A673 (cell line): ENCODE data around the gene DAPK3. TPM values are rescaled to one million over a fixed set of nuclear protein-coding genes. Genes with fewer than 3 reads are reported as not detected.

ENCODE experiments used
- BruUV-seq: library from RNA; stranded (reverse); fragments of 400-500 nt; replicated peaks from 2 replicates; lab custom pipeline; 2021; lab: Mats Ljungman, UMichigan
- CTCF ChIA-PET: fragments of 300-600 bp; sonication (Branson Sonifier 250); formaldehyde crosslinking; loops from one replicate; lab custom pipeline; 2022; ENCODE audit warnings: antibody characterized with exemption; lab: Charles Lee
- POLR2A ChIA-PET: fragments of 300-600 bp; sonication (Branson Sonifier 250); formaldehyde crosslinking; loops from one replicate; lab custom pipeline; 2022; ENCODE audit warnings: antibody characterized with exemption; ENCODE audit not compliant: low non-redundant PET; lab: Charles Lee
- DNase-seq: peaks from one replicate; pipeline ENCODE4 v3.0.0-alpha.2; 2015; ENCODE audit warnings: low spot score
- H3K27ac ChIP-seq: fragments of 200-600 bp; sonication (generic); 2 replicates; pipeline ENCODE4 v1.5.1; 2016; ENCODE audit warnings: mixed run types, low read depth, mild to moderate bottlenecking, mixed read lengths, antibody characterized with exemption, low read length; ENCODE audit not compliant: poor library complexity, severe bottlenecking
- H3K27me3 ChIP-seq: fragments of 200-600 bp; sonication (generic); replicated peaks from 2 replicates; pipeline ENCODE4 v1.6.1; 2017; ENCODE audit warnings: mixed run types, low read depth, mild to moderate bottlenecking, mixed read lengths, antibody characterized with exemption, low read length; ENCODE audit not compliant: insufficient read depth, poor library complexity
- H3K36me3 ChIP-seq: fragments of 200-600 bp; sonication (generic); 2 replicates; pipeline ENCODE4 v1.6.1; 2016; ENCODE audit warnings: mixed run types, mild to moderate bottlenecking, mixed read lengths, antibody characterized with exemption, low read length; ENCODE audit not compliant: insufficient read depth, poor library complexity, severe bottlenecking
- H3K4me1 ChIP-seq: fragments of 200-600 bp; sonication (generic); 2 replicates; pipeline ENCODE4 v1.6.1; 2017; ENCODE audit warnings: mixed run types, mild to moderate bottlenecking, mixed read lengths, antibody characterized with exemption, low read length; ENCODE audit not compliant: insufficient read depth, poor library complexity, severe bottlenecking
- H3K4me3 ChIP-seq: fragments of 200-600 bp; sonication (generic); 2 replicates; pipeline ENCODE4 v1.5.1; 2016; ENCODE audit warnings: low read depth, mixed run types, mild to moderate bottlenecking, mixed read lengths, low read length; ENCODE audit not compliant: poor library complexity, severe bottlenecking
- H3K9me3 ChIP-seq: fragments of 200-600 bp; sonication (generic); 2 replicates; pipeline ENCODE4 v1.6.1; 2016; ENCODE audit warnings: mixed run types, low read depth, mild to moderate bottlenecking, mixed read lengths, antibody characterized with exemption, low read length; ENCODE audit not compliant: poor library complexity, severe bottlenecking
- EZH2 ChIP-seq: fragments of 200-600 bp; sonication (generic); IDR thresholded peaks from 2 replicates; pipeline ENCODE4 v1.6.1; 2017; ENCODE audit warnings: borderline replicate concordance, low read depth, mild to moderate bottlenecking, mixed read lengths, antibody characterized with exemption, low read length; ENCODE audit not compliant: poor library complexity, severe bottlenecking
- intact Hi-C: fragments of 100-400 bp; cut with micrococcal nuclease; formaldehyde crosslinking; loops from one replicate; pipeline ENCODE4 v1.10.0; 2022; ENCODE audit not compliant: unreplicated experiment
- total RNA-seq: library from RNA; stranded (reverse); gene quantifications from 2 replicates; pipeline ENCODE4 v1.2.3, GENCODE V29; 2021
- TF ChIP-seq, protein P1 (sequence below): fragments of 300-800, 200-600 bp; sonication (generic); conservative IDR thresholded peaks from 2 replicates; pipeline ENCODE4 v1.5.1; 2017; ENCODE audit warnings: low read depth, mild to moderate bottlenecking, antibody characterized with exemption, low read length, moderate library complexity, mixed read lengths

DAPK3 gene
- total RNA-seq, 1 experiment from 2014 or later: 65.9 TPM

DNA sequence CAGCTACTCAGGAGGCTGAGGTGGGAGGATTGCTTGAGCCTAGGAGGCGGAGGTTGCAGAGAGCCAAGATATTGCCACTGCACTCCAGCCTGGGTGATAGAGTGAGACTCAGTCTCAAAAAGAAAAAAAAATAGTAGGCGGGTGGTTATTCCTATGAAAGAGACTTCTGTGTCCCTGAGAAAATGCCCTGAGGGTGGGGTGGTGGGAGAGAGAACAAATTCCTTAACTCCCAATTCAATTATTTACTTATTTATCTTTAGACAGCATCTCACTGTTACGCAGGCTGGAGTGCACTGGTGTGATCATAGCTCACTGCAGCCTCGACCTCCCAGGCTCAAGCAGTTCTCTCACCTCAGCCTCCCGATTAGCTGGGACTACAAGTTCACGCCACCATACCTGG, 24.7 kb upstream of the DAPK3 start:
- DNase-seq: no peak
- Histone ChIP-seq H3K4me1 (no peaks in the 10 kb centered on the region), H3K27ac (no peak overlapping the region), H3K4me3 (no peak overlapping the region), H3K27me3 (no peaks in the 10 kb centered on the region), H3K9me3 (no peaks in the 10 kb centered on the region), H3K36me3 (no peaks in the 10 kb centered on the region)
- POLR2A ChIA-PET: no interaction called here
- no TSS peak for BruUV-seq
- no peak for TF ChIP-seq EZH2
- TF ChIP-seq, protein P1, sequence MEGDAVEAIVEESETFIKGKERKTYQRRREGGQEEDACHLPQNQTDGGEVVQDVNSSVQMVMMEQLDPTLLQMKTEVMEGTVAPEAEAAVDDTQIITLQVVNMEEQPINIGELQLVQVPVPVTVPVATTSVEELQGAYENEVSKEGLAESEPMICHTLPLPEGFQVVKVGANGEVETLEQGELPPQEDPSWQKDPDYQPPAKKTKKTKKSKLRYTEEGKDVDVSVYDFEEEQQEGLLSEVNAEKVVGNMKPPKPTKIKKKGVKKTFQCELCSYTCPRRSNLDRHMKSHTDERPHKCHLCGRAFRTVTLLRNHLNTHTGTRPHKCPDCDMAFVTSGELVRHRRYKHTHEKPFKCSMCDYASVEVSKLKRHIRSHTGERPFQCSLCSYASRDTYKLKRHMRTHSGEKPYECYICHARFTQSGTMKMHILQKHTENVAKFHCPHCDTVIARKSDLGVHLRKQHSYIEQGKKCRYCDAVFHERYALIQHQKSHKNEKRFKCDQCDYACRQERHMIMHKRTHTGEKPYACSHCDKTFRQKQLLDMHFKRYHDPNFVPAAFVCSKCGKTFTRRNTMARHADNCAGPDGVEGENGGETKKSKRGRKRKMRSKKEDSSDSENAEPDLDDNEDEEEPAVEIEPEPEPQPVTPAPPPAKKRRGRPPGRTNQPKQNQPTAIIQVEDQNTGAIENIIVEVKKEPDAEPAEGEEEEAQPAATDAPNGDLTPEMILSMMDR: no peak
- CTCF ChIA-PET: no interaction called here
- intact Hi-C loops: no loop called here

DNA sequence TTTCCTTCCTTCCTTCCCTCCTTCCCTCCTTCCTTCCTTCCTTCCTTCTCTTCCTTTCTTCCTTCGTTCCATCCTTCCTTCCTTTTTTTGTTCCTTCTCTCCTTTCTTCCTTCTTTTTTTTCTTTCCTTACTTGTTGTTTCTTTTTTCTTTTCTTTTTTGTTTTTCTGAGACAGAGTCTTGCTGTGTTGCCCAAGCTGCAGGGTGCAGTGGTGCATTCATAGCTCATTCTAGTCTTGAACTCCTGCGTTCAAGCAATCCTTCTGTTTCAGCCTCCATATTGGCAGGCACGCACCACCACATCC, 19.9 kb upstream of the DAPK3 start:
- intact Hi-C loops: no loop called here
- Histone ChIP-seq H3K4me1 (peaks cover 10% of the 10 kb centered on the region), H3K27ac (no peak overlapping the region), H3K36me3 (no peaks in the 10 kb centered on the region), H3K4me3 (no peak overlapping the region), H3K27me3 (no peaks in the 10 kb centered on the region), H3K9me3 (no peaks in the 10 kb centered on the region)
- no TSS peak for BruUV-seq
- POLR2A ChIA-PET: no interaction called here
- CTCF ChIA-PET: no interaction called here
- no peak for DNase-seq
- TF ChIP-seq, protein P1: no peak
- TF ChIP-seq EZH2: no peak

DNA sequence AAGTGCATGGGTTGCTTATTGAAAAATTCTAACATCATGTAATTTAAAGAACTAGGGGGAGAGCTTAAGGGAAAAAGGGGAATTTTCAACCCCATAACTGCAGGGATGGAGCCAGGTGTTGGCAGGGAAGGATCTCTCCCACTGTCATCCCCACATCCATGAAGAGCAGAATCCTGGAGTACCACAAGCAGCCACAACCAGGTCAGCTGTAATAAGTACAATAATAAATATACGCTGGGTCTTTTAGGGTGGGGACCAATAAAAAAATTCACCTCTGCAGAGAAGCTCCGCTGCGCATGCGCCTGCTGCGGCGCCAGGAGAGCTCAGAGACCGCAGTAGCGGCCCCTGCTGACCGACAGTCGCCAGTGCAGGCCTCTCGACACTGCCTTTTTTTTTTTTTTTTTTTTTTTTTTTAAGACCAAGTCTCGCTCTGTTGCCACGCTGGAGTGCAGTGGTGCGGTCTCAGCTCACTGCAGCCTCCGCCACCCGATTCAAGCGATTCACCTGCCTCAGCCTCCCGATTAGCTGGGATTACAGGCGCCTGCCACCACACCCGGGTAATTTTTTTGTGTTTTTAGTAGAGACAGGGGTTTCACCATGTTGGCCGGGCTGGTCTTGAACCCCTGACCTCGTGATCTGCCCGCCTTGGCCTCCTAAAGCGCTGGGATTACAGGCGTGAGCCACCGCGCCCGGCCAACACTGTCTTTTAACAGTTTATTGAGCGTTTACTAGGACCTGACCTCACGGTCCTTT, 16.9 kb upstream of the DAPK3 start:
- Histone ChIP-seq H3K27me3 (no peaks in the 10 kb centered on the region), H3K36me3 (peaks cover 21% of the 10 kb centered on the region), H3K27ac (peak overlapping the region; percentile 45), H3K4me3 (peak overlapping the region; percentile 98), H3K4me1 (peaks cover 24% of the 10 kb centered on the region), H3K9me3 (no peaks in the 10 kb centered on the region)
- POLR2A ChIA-PET: interaction anchor here (0.5 to 0.7 kb wide), 4 partner anchors 10 to 488 kb away, joined by 14 to 37 read pairs (median 22); partner anchors contain the start of gene MPND
- CTCF ChIA-PET: interaction anchor here (0.5 to 1.5 kb wide), 22 partner anchors 17 to 1037 kb away, joined by 3 to 16 read pairs (median 6); partner anchors contain the start of genes MPND, MRPL54 and PIAS4
- TF ChIP-seq EZH2: no peak
- TF ChIP-seq, protein P1: peak; percentile 90
- no TSS peak for BruUV-seq
- peak; percentile 91 for DNase-seq
- intact Hi-C loops: no loop called here
